ENCODE results near the gene VAMP8.
A peak's percentile ranks its signal among the peaks of the same experiment; 100 is the strongest.

Gene VAMP8

GRCh38 chr2:85600235-85600575 is 22.8 kb downstream of the VAMP8 start:
- Histone ChIP-seq H3K4me3 (ENCODE audit: low read depth in 1 of 2, low read length in 2 of 2) (no peak overlapping the region), H2AFZ (ENCODE audit: low read depth, low read length) (no peak overlapping the region), H3K9ac (ENCODE audit: low read depth, low read length) (no peak overlapping the region), H3K27me3 (ENCODE audit: insufficient read depth, low read length, poor library complexity) (peaks cover 10% of the 10 kb centered on the region), H4K20me1 (ENCODE audit: insufficient read depth, low read length) (peaks cover 23% of the 10 kb centered on the region), H3K9me3 (ENCODE audit: insufficient read depth, low read length, severe bottlenecking) (no peaks in the 10 kb centered on the region), H3K27ac (ENCODE audit: low read length) (no peak overlapping the region), H3K4me1 (ENCODE audit: insufficient read depth, low read length) (peaks cover 34% of the 10 kb centered on the region), H3K79me2 (ENCODE audit: insufficient read depth, low read length) (peaks cover 23% of the 10 kb centered on the region), H3K4me2 (ENCODE audit: insufficient read depth, low read length) (no peak overlapping the region), H3K36me3 (ENCODE audit: insufficient read depth, low read length) (peaks cover 21% of the 10 kb centered on the region)
- DNase-seq: no peak
- ATAC-seq (ENCODE audit: insufficient read depth, low read depth): no peak
- no peak for TF ChIP-seq EZH2 (IDR thresholded peaks at IDR 0.05; ENCODE audit: borderline replicate concordance, low read depth, low read length, severe bottlenecking)
- no peak for TF ChIP-seq CTCF (IDR thresholded peaks at IDR 0.05; ENCODE audit: borderline replicate concordance, extremely low read depth, low read length, poor library complexity, severe bottlenecking)

DNA sequence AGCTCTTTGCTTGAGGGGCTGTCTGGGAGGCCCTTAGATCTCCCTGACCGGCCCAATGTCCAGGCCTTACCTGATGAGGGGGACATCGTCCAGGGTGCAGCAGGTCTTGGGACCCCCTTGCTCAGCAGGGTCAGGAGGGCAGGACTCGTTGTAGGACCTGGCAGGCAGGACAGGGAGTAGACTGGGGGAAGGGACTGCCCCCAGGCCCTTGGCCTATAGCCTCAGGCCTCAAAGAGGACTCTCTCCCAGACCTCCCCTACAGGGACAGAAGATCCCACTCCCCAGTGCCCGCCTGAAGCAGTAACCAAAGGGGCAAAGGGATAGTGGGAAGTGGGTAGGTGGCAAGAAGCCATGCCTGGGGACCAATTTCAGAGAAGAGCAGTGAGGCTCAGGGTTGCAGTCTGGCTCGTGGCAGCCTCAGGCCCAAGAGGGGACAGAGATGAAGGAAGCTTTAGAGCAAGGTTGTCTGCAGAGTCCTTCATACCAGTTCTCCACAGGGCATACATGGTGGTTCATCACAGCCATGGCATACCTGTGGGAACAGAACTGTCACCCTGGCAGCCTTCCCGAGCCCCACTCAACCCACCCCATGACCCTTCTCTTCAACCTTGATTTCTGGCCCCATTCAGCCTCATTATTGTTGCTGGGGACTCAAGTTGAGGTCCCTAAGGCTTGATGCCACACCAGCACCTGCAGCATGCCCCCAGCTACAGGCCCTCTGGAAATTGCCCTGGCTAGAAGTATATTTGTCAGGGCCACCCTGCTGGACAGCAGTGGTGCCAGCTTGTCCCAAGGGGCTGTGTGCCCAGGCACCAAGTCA is 23.8 kb downstream of the VAMP8 start:
- peaks cover 10% of the 10 kb centered on the region for H3K27me3 ChIP-seq (ENCODE audit: insufficient read depth, low read length, poor library complexity)
- H3K79me2 ChIP-seq (ENCODE audit: insufficient read depth, low read length): peaks cover 15% of the 10 kb centered on the region
- H3K9ac ChIP-seq (ENCODE audit: low read depth, low read length): no peak overlapping the region
- H3K9me3 ChIP-seq (ENCODE audit: insufficient read depth, low read length, severe bottlenecking): no peaks in the 10 kb centered on the region
- peak overlapping the region; percentile 68 for H3K4me2 ChIP-seq (ENCODE audit: insufficient read depth, low read length)
- peaks cover 21% of the 10 kb centered on the region for H3K36me3 ChIP-seq (ENCODE audit: insufficient read depth, low read length)
- H4K20me1 ChIP-seq (ENCODE audit: insufficient read depth, low read length): peaks cover 30% of the 10 kb centered on the region
- H2AFZ ChIP-seq (ENCODE audit: low read depth, low read length): no peak overlapping the region
- no peak overlapping the region for H3K4me3 ChIP-seq (ENCODE audit: low read depth in 1 of 2, low read length in 2 of 2)
- DNase-seq: no peak
- ATAC-seq (ENCODE audit: insufficient read depth, low read depth): no peak
- peaks cover 31% of the 10 kb centered on the region for H3K4me1 ChIP-seq (ENCODE audit: insufficient read depth, low read length)
- H3K27ac ChIP-seq (ENCODE audit: low read length): no peak overlapping the region
- TF ChIP-seq EZH2 (IDR thresholded peaks at IDR 0.05; ENCODE audit: borderline replicate concordance, low read depth, low read length, severe bottlenecking) (no peak), CTCF (IDR thresholded peaks at IDR 0.05; ENCODE audit: borderline replicate concordance, extremely low read depth, low read length, poor library complexity, severe bottlenecking) (no peak)

DNA sequence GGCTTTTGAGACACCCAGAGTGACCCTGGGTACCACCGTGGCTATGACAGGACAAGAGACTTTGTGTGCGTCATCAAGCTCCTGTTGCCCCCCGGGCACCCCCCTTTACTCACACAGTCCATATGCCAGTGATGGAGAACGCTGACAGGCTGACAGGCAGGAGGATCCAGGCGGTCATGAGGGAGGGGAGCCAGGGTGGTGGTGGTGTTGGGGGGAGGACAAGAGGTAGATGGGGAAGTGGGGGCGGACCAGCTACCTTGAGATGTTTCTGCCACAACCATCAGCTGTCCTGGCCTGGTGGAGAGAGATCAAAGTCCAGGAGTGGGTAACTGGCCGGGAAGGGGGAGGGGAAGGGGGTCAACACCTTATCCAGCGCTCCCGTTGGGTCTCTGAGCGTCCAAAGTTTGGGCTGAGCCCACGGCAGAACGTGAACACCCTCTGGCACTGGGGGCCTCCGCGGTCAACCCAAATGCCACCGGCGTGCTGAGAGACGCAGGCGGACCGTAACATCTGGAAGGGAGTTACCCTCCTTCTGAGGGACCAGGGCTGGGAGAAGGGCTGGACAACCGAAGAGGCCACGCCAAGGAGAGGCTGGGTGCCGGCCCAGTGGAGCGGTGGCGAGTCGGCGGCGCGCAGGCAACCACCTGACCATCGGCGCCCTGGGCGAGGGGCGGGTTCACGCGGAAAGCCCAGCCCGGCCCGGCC is 24.5 kb downstream of the VAMP8 start:
- H3K4me1 ChIP-seq (ENCODE audit: insufficient read depth, low read length): peaks cover 24% of the 10 kb centered on the region
- peaks cover 10% of the 10 kb centered on the region for H3K27me3 ChIP-seq (ENCODE audit: insufficient read depth, low read length, poor library complexity)
- peak overlapping the region in 1 of 2 experiments; percentile 57; a peak in 3 of 4 replicates for H3K4me3 ChIP-seq (ENCODE audit: low read depth in 1 of 2, low read length in 2 of 2)
- H2AFZ ChIP-seq (ENCODE audit: low read depth, low read length): peak overlapping the region; percentile 68; the same call in 1 of the 2 replicates
- H3K9me3 ChIP-seq (ENCODE audit: insufficient read depth, low read length, severe bottlenecking): no peaks in the 10 kb centered on the region
- peaks cover 8% of the 10 kb centered on the region for H3K79me2 ChIP-seq (ENCODE audit: insufficient read depth, low read length)
- TF ChIP-seq EZH2 (IDR thresholded peaks at IDR 0.05; ENCODE audit: borderline replicate concordance, low read depth, low read length, severe bottlenecking) (no peak), CTCF (IDR thresholded peaks at IDR 0.05; ENCODE audit: borderline replicate concordance, extremely low read depth, low read length, poor library complexity, severe bottlenecking) (no peak)
- peak overlapping the region; percentile 68 for H3K4me2 ChIP-seq (ENCODE audit: insufficient read depth, low read length)
- no peak overlapping the region for H3K27ac ChIP-seq (ENCODE audit: low read length)
- H4K20me1 ChIP-seq (ENCODE audit: insufficient read depth, low read length): peaks cover 27% of the 10 kb centered on the region
- H3K9ac ChIP-seq (ENCODE audit: low read depth, low read length): peak overlapping the region; percentile 51; the same call in 1 of the 2 replicates
- H3K36me3 ChIP-seq (ENCODE audit: insufficient read depth, low read length): peaks cover 16% of the 10 kb centered on the region
- ATAC-seq (ENCODE audit: insufficient read depth, low read depth) (no peak), DNase-seq (no peak)
